Body of pancreas (tissue), 4 donors: ENCODE results near the gene SLMAP.

ENCODE experiments used
- POLR2A ChIP-seq, 3 donors: fragments of 450-650 bp; IDR thresholded peaks; one replicate each; pipeline ENCODE4 v1.6.1; 2016; ENCODE audit warnings: antibody characterized with exemption in 3 of 3, mild to moderate bottlenecking in 2 of 3
- TF ChIP-seq, protein P1 (sequence below), 7 experiments: fragments of 450-650 bp in 4 of 7; fragments of 200-600 bp in 3 of 7; sonication (generic) in 3 of 7; IDR thresholded peaks; one replicate each; pipeline ENCODE4 v1.5.1; 2016 to 2019; ENCODE audit warnings: antibody characterized with exemption in 7 of 7

DNA sequence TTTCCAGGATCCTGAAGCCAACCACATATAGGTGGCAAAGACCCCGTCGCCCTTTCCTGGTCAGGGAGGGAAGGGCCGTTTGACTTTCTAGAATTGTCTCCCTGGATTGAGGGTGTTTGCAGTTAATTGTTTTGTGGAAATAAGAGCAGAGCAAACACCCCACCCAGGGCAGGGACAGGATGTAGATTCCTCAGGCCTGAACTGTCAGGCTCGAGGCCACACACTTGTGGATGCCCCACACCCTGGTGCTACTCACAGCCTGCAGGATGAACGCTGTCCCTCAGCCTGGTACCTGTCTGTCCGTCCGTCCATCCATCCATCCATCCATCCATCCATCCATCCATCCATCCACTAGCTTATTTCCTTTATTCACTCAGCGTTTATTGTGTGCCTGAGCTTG is 222.2 kb downstream of the SLMAP start:
- TF ChIP-seq, protein P1, sequence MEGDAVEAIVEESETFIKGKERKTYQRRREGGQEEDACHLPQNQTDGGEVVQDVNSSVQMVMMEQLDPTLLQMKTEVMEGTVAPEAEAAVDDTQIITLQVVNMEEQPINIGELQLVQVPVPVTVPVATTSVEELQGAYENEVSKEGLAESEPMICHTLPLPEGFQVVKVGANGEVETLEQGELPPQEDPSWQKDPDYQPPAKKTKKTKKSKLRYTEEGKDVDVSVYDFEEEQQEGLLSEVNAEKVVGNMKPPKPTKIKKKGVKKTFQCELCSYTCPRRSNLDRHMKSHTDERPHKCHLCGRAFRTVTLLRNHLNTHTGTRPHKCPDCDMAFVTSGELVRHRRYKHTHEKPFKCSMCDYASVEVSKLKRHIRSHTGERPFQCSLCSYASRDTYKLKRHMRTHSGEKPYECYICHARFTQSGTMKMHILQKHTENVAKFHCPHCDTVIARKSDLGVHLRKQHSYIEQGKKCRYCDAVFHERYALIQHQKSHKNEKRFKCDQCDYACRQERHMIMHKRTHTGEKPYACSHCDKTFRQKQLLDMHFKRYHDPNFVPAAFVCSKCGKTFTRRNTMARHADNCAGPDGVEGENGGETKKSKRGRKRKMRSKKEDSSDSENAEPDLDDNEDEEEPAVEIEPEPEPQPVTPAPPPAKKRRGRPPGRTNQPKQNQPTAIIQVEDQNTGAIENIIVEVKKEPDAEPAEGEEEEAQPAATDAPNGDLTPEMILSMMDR (IDR thresholded peaks at IDR 0.05): no peak
- TF ChIP-seq POLR2A (IDR thresholded peaks at IDR 0.05): no peak
